GM23338 (cell line): Measurements from ENCODE around the gene SELENON. TPM values are rescaled to one million over a fixed set of nuclear protein-coding genes. Genes with fewer than 3 reads are reported as not detected.

Experiments used
- ATAC-seq: fragments of 200-7000 bp; cut with Tn5 transposase; 3 replicates; pipeline ENCODE4 v1.9.1; 2020
- DNase-seq: peaks from one replicate; pipeline ENCODE4 v3.0.0-alpha.2; 2015; ENCODE audit warnings: low spot score
- H2AFZ ChIP-seq: fragments of 200-600 bp; sonication (generic); 2 replicates; pipeline ENCODE4 v1.8.0; 2016; ENCODE audit warnings: antibody characterized with exemption, mild to moderate bottlenecking, moderate library complexity
- H3F3A ChIP-seq: fragments of 200-600 bp; sonication (generic); replicated peaks from 2 replicates; pipeline ENCODE4 v1.8.0; 2017; ENCODE audit warnings: antibody characterized with exemption, mixed run types, low read depth
- H3K27ac ChIP-seq: fragments of 200-600 bp; sonication (generic); 2 replicates; pipeline ENCODE4 v1.6.1; 2016; ENCODE audit warnings: low read depth
- H3K27me3 ChIP-seq: fragments of 200-600 bp; sonication (generic); 2 replicates; pipeline ENCODE4 v1.8.0; 2016; ENCODE audit warnings: mild to moderate bottlenecking, mixed run types, moderate library complexity; ENCODE audit not compliant: insufficient read depth
- H3K36me3 ChIP-seq: fragments of 200-600 bp; sonication (generic); 2 replicates; pipeline ENCODE4 v1.8.0; 2016; ENCODE audit warnings: mild to moderate bottlenecking; ENCODE audit not compliant: insufficient read depth
- H3K4me1 ChIP-seq: fragments of 200-600 bp; sonication (generic); 2 replicates; pipeline ENCODE4 v1.8.0; 2016; ENCODE audit warnings: mild to moderate bottlenecking, moderate library complexity; ENCODE audit not compliant: insufficient read depth
- H3K4me2 ChIP-seq: fragments of 200-600 bp; sonication (generic); 2 replicates; pipeline ENCODE4 v1.7.1; 2017; ENCODE audit warnings: mixed run types
- H3K4me3 ChIP-seq: fragments of 200-600 bp; sonication (generic); 2 replicates; pipeline ENCODE4 v1.6.1; 2016; ENCODE audit warnings: mixed run types
- H3K79me2 ChIP-seq: fragments of 200-600 bp; sonication (generic); replicated peaks from 2 replicates; pipeline ENCODE4 v1.8.0; 2017; ENCODE audit warnings: mild to moderate bottlenecking; ENCODE audit not compliant: insufficient read depth
- H3K9me2 ChIP-seq: fragments of 200-600 bp; sonication (generic); 2 replicates; pipeline ENCODE4 v1.8.0; 2017; ENCODE audit not compliant: insufficient read depth
- H4K20me1 ChIP-seq: fragments of 200-600 bp; sonication (generic); replicated peaks from 2 replicates; pipeline ENCODE4 v1.8.0; 2017; ENCODE audit warnings: mild to moderate bottlenecking; ENCODE audit not compliant: insufficient read depth
- H3K27ac Mint-ChIP-seq: 2 replicates; pipeline ENCODE4 v1.8.0; 2020; ENCODE audit warnings: inconsistent platforms, mild to moderate bottlenecking, moderate library complexity, mixed read lengths
- H3K27me3 Mint-ChIP-seq: 3 replicates; pipeline ENCODE4 v1.8.0; 2022; ENCODE audit warnings: low read depth, mild to moderate bottlenecking, moderate library complexity, mixed read lengths, inconsistent platforms; ENCODE audit not compliant: insufficient read depth, poor library complexity
- H3K36me3 Mint-ChIP-seq: 3 replicates; pipeline ENCODE4 v1.8.0; 2021; ENCODE audit warnings: low read depth, mild to moderate bottlenecking, inconsistent platforms, moderate library complexity, mixed read lengths
- H3K4me1 Mint-ChIP-seq: 3 replicates; pipeline ENCODE4 v1.8.0; 2020; ENCODE audit warnings: mild to moderate bottlenecking, inconsistent platforms, mixed read lengths
- H3K4me3 Mint-ChIP-seq: 3 replicates; pipeline ENCODE4 v1.8.0; 2021; ENCODE audit warnings: moderate library complexity, mild to moderate bottlenecking, inconsistent platforms, mixed read lengths
- H3K9me3 Mint-ChIP-seq: 3 replicates; pipeline ENCODE4 v1.8.0; 2020; ENCODE audit warnings: moderate library complexity, mild to moderate bottlenecking, inconsistent platforms, mixed read lengths
- CREB1 ChIP-seq: fragments of 250-450 bp; sonication (Bioruptor Pico); IDR thresholded peaks from 2 replicates; pipeline ENCODE4 v1.5.0; 2020; ENCODE audit warnings: low read depth, mild to moderate bottlenecking, moderate library complexity
- EZH2 ChIP-seq: fragments of 200-600 bp; sonication (generic); IDR thresholded peaks from one replicate; pipeline ENCODE4 v1.8.0; 2017; ENCODE audit warnings: antibody characterized with exemption, mild to moderate bottlenecking, low read depth; ENCODE audit not compliant: unreplicated experiment
- EZH2phosphoT487 ChIP-seq: fragments of 200-600 bp; sonication (generic); IDR thresholded peaks from one replicate; pipeline ENCODE4 v1.8.1; 2018; ENCODE audit warnings: antibody characterized with exemption; ENCODE audit not compliant: unreplicated experiment
- JUNB ChIP-seq: IDR thresholded peaks from one replicate; pipeline ENCODE4 v1.6.1; 2016; ENCODE audit warnings: antibody characterized with exemption; ENCODE audit not compliant: unreplicated experiment
- NANOG ChIP-seq: IDR thresholded peaks from 2 replicates; pipeline ENCODE4 v1.6.1; 2016; ENCODE audit warnings: antibody characterized with exemption, borderline replicate concordance
- POLR2AphosphoS5 ChIP-seq: IDR thresholded peaks from 2 replicates; pipeline ENCODE4 v1.6.1; 2016; ENCODE audit warnings: antibody characterized with exemption, low read depth
- STAT1 ChIP-seq: IDR thresholded peaks from one replicate; pipeline ENCODE4 v1.6.1; 2016; ENCODE audit warnings: antibody characterized with exemption; ENCODE audit not compliant: unreplicated experiment
- ZNF114 ChIP-seq: fragments of 250-450 bp; sonication (Bioruptor Pico); IDR thresholded peaks from 2 replicates; pipeline ENCODE4 v1.5.0; 2020; ENCODE audit warnings: mild to moderate bottlenecking, moderate library complexity
- ZNF331 ChIP-seq: fragments of 250-450 bp; sonication (Bioruptor Pico); IDR thresholded peaks from 2 replicates; pipeline ENCODE4 v1.5.0; 2020; ENCODE audit warnings: low read depth, mild to moderate bottlenecking, moderate library complexity
- polyA plus RNA-seq: library from polyadenylated mRNA; unstranded; fragments of >200 nt; fragmentation: Nextera tagmentation; extraction: Ambion mirVana; gene quantifications from 2 replicates; pipeline ENCODE4 v1.2.1, GENCODE V29; 2016
- total RNA-seq: library from RNA; depleted of rRNA; stranded (reverse); fragments of >200 nt; shearing (Covaris generic); gene quantifications from 2 replicates; pipeline ENCODE4 v1.2.3, GENCODE V29; 2014
- TF ChIP-seq, protein P1 (sequence below): fragments of 250-450 bp; sonication (Bioruptor Pico); IDR thresholded peaks from 2 replicates; pipeline ENCODE4 v1.5.0; 2020; ENCODE audit warnings: mild to moderate bottlenecking, moderate library complexity
- TF ChIP-seq, protein P2 (sequence below): IDR thresholded peaks from one replicate; pipeline ENCODE4 v1.6.1; 2018; ENCODE audit warnings: antibody characterized with exemption; ENCODE audit not compliant: unreplicated experiment
- TF ChIP-seq, protein P3 (sequence below): IDR thresholded peaks from 2 replicates; pipeline ENCODE4 v1.6.1; 2016; ENCODE audit warnings: antibody characterized with exemption
- TF ChIP-seq, protein P4 (sequence below), 2 experiments: fragments of 200-600 bp in 1 of 2; sonication (generic) in 1 of 2; conservative IDR thresholded peaks; 2 replicates each; pipeline versions ENCODE4 v1.5.1 to v1.6.1; 2016 to 2017; ENCODE audit warnings: antibody characterized with exemption in 2 of 2, low read depth in 2 of 2, mild to moderate bottlenecking in 2 of 2, moderate library complexity in 1 of 2

Gene SELENON
- total and polyA plus RNA-seq, 2 experiments from 2014 or later = 17.9 to 93.2 TPM

DNA sequence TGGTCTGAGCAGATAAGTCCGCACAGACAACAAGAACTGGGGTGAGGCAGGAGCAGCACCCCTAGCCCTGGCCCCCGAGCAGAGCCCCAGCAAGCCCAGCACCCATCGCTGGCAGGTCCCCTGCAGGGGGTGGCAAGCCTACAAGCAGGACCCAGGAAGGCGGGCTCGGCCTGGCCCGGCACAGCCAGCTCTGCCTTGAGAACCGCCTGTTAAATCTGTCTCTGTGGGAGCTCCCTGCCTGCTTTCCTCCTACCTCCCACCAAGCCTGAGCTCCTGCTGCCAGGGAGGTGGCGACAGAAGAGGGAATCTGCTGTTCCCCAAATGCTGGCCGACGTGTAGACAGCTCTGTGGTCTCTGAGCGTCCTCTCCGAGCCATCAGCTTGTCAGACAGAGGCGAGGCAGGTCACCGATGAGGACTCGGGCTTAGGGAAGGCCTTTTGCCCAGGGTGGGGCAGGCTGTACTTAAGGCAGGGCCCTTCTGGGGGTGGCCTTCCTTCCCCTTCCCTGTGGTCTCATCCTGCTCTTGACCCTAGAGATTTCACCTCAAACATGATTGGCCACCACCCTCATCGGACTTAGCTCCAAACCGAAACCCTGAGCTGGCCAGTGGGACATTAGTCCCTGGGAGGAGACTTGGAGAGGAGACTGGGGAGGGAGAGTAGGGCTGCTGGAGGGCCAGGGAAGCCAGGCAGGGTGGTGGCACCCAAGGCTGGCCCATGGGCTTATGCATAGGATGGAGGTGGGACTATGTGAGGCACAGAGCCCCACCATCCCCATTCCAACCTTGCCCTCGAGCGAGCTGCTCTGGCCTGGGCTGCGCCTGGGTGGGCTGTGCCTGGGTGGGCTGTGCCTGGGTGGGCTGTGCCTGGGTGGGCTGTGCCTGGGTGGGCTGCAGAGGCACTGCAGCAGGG is 7.7 kb downstream of the SELENON start:
- Histone ChIP-seq H3F3A (no peaks in the 10 kb centered on the region; the same call in 1 of the 2 replicates), H3K79me2 (no peaks in the 10 kb centered on the region; the same call in 1 of the 2 replicates), H3K4me3 (no peak overlapping the region), H3K4me2 (no peak overlapping the region), H4K20me1 (peaks cover 2% of the 10 kb centered on the region; the same call in 1 of the 2 replicates), H3K4me1 (peaks cover 5% of the 10 kb centered on the region), H3K36me3 (no peaks in the 10 kb centered on the region), H3K27ac (no peak overlapping the region), H3K27me3 (no peaks in the 10 kb centered on the region), H2AFZ (no peak overlapping the region), H3K9me2 (no peaks in the 10 kb centered on the region)
- H3K9me3 Mint-ChIP-seq = no peaks in the 10 kb centered on the region
- ATAC-seq = no peak
- peaks cover 9% of the 10 kb centered on the region for H3K27me3 Mint-ChIP-seq
- TF ChIP-seq CREB1 = no peak
- TF ChIP-seq, protein P1, sequence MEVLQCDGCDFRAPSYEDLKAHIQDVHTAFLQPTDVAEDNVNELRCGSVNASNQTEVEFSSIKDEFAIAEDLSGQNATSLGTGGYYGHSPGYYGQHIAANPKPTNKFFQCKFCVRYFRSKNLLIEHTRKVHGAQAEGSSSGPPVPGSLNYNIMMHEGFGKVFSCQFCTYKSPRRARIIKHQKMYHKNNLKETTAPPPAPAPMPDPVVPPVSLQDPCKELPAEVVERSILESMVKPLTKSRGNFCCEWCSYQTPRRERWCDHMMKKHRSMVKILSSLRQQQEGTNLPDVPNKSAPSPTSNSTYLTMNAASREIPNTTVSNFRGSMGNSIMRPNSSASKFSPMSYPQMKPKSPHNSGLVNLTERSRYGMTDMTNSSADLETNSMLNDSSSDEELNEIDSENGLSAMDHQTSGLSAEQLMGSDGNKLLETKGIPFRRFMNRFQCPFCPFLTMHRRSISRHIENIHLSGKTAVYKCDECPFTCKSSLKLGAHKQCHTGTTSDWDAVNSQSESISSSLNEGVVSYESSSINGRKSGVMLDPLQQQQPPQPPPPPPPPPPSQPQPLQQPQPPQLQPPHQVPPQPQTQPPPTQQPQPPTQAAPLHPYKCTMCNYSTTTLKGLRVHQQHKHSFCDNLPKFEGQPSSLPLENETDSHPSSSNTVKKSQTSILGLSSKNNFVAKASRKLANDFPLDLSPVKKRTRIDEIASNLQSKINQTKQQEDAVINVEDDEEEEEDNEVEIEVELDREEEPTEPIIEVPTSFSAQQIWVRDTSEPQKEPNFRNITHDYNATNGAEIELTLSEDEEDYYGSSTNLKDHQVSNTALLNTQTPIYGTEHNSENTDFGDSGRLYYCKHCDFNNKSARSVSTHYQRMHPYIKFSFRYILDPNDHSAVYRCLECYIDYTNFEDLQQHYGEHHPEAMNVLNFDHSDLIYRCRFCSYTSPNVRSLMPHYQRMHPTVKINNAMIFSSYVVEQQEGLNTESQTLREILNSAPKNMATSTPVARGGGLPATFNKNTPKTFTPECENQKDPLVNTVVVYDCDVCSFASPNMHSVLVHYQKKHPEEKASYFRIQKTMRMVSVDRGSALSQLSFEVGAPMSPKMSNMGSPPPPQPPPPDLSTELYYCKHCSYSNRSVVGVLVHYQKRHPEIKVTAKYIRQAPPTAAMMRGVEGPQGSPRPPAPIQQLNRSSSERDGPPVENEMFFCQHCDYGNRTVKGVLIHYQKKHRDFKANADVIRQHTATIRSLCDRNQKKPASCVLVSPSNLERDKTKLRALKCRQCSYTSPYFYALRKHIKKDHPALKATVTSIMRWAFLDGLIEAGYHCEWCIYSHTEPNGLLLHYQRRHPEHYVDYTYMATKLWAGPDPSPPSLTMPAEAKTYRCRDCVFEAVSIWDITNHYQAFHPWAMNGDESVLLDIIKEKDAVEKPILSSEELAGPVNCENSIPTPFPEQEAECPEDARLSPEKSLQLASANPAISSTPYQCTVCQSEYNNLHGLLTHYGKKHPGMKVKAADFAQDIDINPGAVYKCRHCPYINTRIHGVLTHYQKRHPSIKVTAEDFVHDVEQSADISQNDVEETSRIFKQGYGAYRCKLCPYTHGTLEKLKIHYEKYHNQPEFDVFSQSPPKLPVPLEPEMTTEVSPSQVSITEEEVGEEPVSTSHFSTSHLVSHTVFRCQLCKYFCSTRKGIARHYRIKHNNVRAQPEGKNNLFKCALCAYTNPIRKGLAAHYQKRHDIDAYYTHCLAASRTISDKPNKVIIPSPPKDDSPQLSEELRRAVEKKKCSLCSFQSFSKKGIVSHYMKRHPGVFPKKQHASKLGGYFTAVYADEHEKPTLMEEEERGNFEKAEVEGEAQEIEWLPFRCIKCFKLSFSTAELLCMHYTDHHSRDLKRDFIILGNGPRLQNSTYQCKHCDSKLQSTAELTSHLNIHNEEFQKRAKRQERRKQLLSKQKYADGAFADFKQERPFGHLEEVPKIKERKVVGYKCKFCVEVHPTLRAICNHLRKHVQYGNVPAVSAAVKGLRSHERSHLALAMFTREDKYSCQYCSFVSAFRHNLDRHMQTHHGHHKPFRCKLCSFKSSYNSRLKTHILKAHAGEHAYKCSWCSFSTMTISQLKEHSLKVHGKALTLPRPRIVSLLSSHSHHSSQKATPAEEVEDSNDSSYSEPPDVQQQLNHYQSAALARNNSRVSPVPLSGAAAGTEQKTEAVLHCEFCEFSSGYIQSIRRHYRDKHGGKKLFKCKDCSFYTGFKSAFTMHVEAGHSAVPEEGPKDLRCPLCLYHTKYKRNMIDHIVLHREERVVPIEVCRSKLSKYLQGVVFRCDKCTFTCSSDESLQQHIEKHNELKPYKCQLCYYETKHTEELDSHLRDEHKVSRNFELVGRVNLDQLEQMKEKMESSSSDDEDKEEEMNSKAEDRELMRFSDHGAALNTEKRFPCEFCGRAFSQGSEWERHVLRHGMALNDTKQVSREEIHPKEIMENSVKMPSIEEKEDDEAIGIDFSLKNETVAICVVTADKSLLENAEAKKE (CRISPR knock-in tag) = no peak
- no peak for TF ChIP-seq STAT1
- no peak for TF ChIP-seq POLR2AphosphoS5
- no peak for TF ChIP-seq EZH2phosphoT487
- TF ChIP-seq, protein P2, sequence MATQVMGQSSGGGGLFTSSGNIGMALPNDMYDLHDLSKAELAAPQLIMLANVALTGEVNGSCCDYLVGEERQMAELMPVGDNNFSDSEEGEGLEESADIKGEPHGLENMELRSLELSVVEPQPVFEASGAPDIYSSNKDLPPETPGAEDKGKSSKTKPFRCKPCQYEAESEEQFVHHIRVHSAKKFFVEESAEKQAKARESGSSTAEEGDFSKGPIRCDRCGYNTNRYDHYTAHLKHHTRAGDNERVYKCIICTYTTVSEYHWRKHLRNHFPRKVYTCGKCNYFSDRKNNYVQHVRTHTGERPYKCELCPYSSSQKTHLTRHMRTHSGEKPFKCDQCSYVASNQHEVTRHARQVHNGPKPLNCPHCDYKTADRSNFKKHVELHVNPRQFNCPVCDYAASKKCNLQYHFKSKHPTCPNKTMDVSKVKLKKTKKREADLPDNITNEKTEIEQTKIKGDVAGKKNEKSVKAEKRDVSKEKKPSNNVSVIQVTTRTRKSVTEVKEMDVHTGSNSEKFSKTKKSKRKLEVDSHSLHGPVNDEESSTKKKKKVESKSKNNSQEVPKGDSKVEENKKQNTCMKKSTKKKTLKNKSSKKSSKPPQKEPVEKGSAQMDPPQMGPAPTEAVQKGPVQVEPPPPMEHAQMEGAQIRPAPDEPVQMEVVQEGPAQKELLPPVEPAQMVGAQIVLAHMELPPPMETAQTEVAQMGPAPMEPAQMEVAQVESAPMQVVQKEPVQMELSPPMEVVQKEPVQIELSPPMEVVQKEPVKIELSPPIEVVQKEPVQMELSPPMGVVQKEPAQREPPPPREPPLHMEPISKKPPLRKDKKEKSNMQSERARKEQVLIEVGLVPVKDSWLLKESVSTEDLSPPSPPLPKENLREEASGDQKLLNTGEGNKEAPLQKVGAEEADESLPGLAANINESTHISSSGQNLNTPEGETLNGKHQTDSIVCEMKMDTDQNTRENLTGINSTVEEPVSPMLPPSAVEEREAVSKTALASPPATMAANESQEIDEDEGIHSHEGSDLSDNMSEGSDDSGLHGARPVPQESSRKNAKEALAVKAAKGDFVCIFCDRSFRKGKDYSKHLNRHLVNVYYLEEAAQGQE = no peak
- TF ChIP-seq, protein P3, sequence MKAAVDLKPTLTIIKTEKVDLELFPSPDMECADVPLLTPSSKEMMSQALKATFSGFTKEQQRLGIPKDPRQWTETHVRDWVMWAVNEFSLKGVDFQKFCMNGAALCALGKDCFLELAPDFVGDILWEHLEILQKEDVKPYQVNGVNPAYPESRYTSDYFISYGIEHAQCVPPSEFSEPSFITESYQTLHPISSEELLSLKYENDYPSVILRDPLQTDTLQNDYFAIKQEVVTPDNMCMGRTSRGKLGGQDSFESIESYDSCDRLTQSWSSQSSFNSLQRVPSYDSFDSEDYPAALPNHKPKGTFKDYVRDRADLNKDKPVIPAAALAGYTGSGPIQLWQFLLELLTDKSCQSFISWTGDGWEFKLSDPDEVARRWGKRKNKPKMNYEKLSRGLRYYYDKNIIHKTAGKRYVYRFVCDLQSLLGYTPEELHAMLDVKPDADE = no peak
- no peak for TF ChIP-seq ZNF331 (CRISPR knock-in tag)
- TF ChIP-seq NANOG = no peak
- TF ChIP-seq ZNF114 (CRISPR knock-in tag) = no peak
- no peak for TF ChIP-seq EZH2
- TF ChIP-seq, protein P4, sequence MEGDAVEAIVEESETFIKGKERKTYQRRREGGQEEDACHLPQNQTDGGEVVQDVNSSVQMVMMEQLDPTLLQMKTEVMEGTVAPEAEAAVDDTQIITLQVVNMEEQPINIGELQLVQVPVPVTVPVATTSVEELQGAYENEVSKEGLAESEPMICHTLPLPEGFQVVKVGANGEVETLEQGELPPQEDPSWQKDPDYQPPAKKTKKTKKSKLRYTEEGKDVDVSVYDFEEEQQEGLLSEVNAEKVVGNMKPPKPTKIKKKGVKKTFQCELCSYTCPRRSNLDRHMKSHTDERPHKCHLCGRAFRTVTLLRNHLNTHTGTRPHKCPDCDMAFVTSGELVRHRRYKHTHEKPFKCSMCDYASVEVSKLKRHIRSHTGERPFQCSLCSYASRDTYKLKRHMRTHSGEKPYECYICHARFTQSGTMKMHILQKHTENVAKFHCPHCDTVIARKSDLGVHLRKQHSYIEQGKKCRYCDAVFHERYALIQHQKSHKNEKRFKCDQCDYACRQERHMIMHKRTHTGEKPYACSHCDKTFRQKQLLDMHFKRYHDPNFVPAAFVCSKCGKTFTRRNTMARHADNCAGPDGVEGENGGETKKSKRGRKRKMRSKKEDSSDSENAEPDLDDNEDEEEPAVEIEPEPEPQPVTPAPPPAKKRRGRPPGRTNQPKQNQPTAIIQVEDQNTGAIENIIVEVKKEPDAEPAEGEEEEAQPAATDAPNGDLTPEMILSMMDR (conservative IDR thresholded peaks at IDR 0.05; ENCODE audit: low read depth in 2 of 2) = no peak
- TF ChIP-seq JUNB = no peak
- H3K4me3 Mint-ChIP-seq = no peak overlapping the region
- peaks cover 18% of the 10 kb centered on the region for H3K36me3 Mint-ChIP-seq
- peaks cover 9% of the 10 kb centered on the region; the same call in 2 of the 3 replicates for H3K4me1 Mint-ChIP-seq
- DNase-seq = no peak
- no peak overlapping the region for H3K27ac Mint-ChIP-seq
